ENCODE data around the gene SAFB.

DNA sequence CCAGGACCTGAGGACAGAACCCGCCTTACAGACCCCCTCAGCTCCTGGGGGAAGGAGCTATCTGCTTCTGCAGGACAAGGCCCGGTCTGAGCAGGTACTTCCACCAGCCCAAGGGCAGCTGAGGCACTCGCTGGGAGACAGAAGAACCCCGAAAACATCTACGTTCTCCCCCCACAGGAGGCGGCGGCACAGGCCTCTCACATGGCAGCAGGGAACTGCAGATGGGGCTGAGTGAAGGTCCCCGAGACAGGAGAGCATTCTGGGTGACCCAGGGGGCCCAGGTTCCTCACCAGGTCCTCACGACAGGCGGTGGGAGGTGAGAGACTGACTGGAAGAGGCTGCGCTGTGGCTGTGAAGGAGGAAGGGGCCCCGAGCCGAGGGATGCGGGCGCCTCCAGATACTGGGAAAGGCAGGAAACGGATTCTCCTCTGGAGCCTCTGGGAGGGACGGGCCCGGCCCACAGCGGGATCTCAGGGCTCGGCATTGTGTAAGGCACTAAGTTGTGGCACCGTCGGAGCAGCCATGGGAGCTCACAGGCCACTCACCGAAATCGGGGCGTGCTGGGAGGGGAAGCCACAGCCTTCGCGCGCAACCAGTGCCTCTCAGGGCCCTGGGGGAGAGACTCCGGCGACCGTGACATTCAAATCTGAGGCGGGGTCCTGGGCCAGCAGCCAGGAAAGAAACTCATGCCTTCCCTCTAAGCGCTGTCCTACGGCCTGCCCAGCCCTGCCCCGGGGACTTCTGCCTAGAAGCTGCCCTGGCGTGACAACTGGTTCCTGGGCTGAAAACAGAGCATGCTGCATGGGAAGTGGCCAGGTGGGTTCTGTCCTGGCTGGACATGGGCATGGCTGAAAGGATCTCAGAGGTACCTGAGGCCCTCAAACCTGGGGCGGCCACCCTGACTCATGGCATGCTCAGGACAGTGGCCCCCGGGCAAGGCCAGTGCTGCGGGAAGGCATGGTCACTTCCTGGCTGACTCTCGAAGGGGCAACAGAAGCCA lies 81.2 kb downstream of the SAFB start:
- TF ChIP-seq CTCF (conservative IDR thresholded peaks at IDR 0.05), result no peak
- TF ChIP-seq EZH2 (IDR thresholded peaks at IDR 0.05; ENCODE audit: low read depth), result no peak

Measured in PC-9 (cell line).